SK-N-SH (cell line): Measurements from ENCODE around the gene DVL2. TPM values are rescaled to one million over a fixed set of nuclear protein-coding genes. Genes with fewer than 3 reads are reported as not detected.

Source experiments
- CTCF ChIA-PET: fragments of 300-600, 350-600 bp; formaldehyde crosslinking; extraction: SDS; loops from one replicate; lab custom pipeline; 2021; lab: Yijun Ruan, JAX
- POLR2A ChIA-PET: fragments of 350-600 bp; sonication (Branson Sonifier 250); formaldehyde crosslinking; extraction: SDS; loops from one replicate; lab custom pipeline; 2020; ENCODE audit warnings: antibody characterized with exemption, inconsistent platforms; lab: Yijun Ruan, JAX
- DNase-seq: peaks from one replicate; pipeline ENCODE4 v3.0.0; 2012
- H2AFZ ChIP-seq: fragments of 200-600 bp; sonication (generic); 2 replicates; pipeline ENCODE4 v1.8.1; 2016; ENCODE audit warnings: antibody characterized with exemption, mild to moderate bottlenecking, low read depth
- H3F3A ChIP-seq: fragments of 200-600 bp; sonication (generic); replicated peaks from 2 replicates; pipeline ENCODE3; 2016; ENCODE audit warnings: antibody characterized with exemption, mild to moderate bottlenecking; ENCODE audit not compliant: insufficient read depth
- H3K27ac ChIP-seq, 2 experiments: fragments of 200-500 bp in 1 of 2; fragments of 200-600 bp in 1 of 2; sonication (Bioruptor generic) in 1 of 2; sonication (generic), shearing (Covaris generic) in 1 of 2; 2 replicates each; pipeline versions ENCODE4 v1.5.1 to v1.6.1; 2014 to 2016; ENCODE audit warnings: low read depth in 2 of 2, inconsistent platforms in 1 of 2, low read length in 1 of 2, mild to moderate bottlenecking in 1 of 2, mixed read lengths in 1 of 2
- H3K27me3 ChIP-seq: fragments of 200-600 bp; sonication (generic), shearing (Covaris generic); 2 replicates; pipeline ENCODE4 v1.6.1; 2016; ENCODE audit warnings: mixed run types; ENCODE audit not compliant: insufficient read depth
- H3K36me3 ChIP-seq, 2 experiments: fragments of 200-500 bp in 1 of 2; fragments of 200-600 bp in 1 of 2; sonication (Bioruptor generic) in 1 of 2; sonication (generic) in 1 of 2; replicated peaks in 1 of 2; 2 replicates each; pipeline versions ENCODE3 to v1.5.1; 2014 to 2016; ENCODE audit warnings: low read length in 1 of 2, mild to moderate bottlenecking in 1 of 2; ENCODE audit not compliant: insufficient read depth in 2 of 2, control insufficient read depth in 1 of 2
- H3K4me1 ChIP-seq, 2 experiments: fragments of 200-500 bp in 1 of 2; fragments of 200-600 bp in 1 of 2; sonication (Bioruptor generic) in 1 of 2; sonication (generic), shearing (Covaris generic) in 1 of 2; 2 replicates each; pipeline versions ENCODE4 v1.5.1 to v1.6.1; 2014 to 2016; ENCODE audit warnings: low read depth in 1 of 2, low read length in 1 of 2, mixed run types in 1 of 2; ENCODE audit not compliant: insufficient read depth in 2 of 2, control insufficient read depth in 1 of 2
- H3K4me2 ChIP-seq: fragments of 200-600 bp; sonication (generic), shearing (Covaris generic); 2 replicates; pipeline ENCODE4 v1.6.1; 2017; ENCODE audit warnings: mixed run types
- H3K4me3 ChIP-seq, 2 experiments: fragments of 200-500 bp in 1 of 2; fragments of 200-600 bp in 1 of 2; sonication (Bioruptor generic) in 1 of 2; sonication (generic), shearing (Covaris generic) in 1 of 2; 2 replicates each; pipeline versions ENCODE4 v1.5.1 to v1.8.1; 2014 to 2016; ENCODE audit warnings: low read depth in 2 of 2, inconsistent platforms in 1 of 2, low read length in 1 of 2, mild to moderate bottlenecking in 1 of 2, mixed read lengths in 1 of 2, moderate library complexity in 1 of 2
- H3K79me2 ChIP-seq: fragments of 200-600 bp; sonication (generic); 2 replicates; pipeline ENCODE4 v1.8.1; 2017; ENCODE audit warnings: mild to moderate bottlenecking; ENCODE audit not compliant: insufficient read depth
- H3K9ac ChIP-seq: fragments of 200-600 bp; sonication (generic); 2 replicates; pipeline ENCODE4 v1.6.1; 2017; ENCODE audit warnings: mixed run types
- H3K9me2 ChIP-seq: fragments of 200-600 bp; sonication (generic); 2 replicates; pipeline ENCODE4 v1.6.1; 2017; ENCODE audit warnings: mixed run types
- H3K9me3 ChIP-seq: fragments of 200-600 bp; sonication (generic); 2 replicates; pipeline ENCODE4 v1.6.1; 2017; ENCODE audit warnings: mixed run types, mild to moderate bottlenecking, moderate library complexity
- H4K20me1 ChIP-seq: fragments of 200-600 bp; sonication (generic); 2 replicates; pipeline ENCODE4 v1.6.1; 2017; ENCODE audit warnings: mild to moderate bottlenecking, mixed run types; ENCODE audit not compliant: insufficient read depth
- CHD2 ChIP-seq: fragments of 150-350 bp; IDR thresholded peaks from 2 replicates; pipeline ENCODE4 v1.6.1; 2018; ENCODE audit warnings: low read length; ENCODE audit not compliant: partially characterized antibody
- CTCF ChIP-seq: fragments of 200-600 bp; sonication (generic); IDR thresholded peaks from 2 replicates; pipeline ENCODE4 v1.6.1; 2017; ENCODE audit warnings: antibody characterized with exemption, mild to moderate bottlenecking, moderate library complexity
- ELF1 ChIP-seq: IDR thresholded peaks from 2 replicates; pipeline ENCODE4 v1.4.0; 2012
- EP300 ChIP-seq, 2 experiments: IDR thresholded peaks; 2 replicates each; pipeline versions ENCODE4 v1.4.0 to v1.6.1; 2012; ENCODE audit warnings: borderline replicate concordance in 1 of 2, low read depth in 1 of 2, low read length in 1 of 2
- FOXJ3 ChIP-seq: sonication (generic); formaldehyde crosslinking; IDR thresholded peaks from 2 replicates; pipeline ENCODE4 v1.5.1; 2020; ENCODE audit warnings: mild to moderate bottlenecking, missing genetic modification reagents
- GABPA ChIP-seq: IDR thresholded peaks from 2 replicates; pipeline ENCODE4 v1.4.0; 2012; ENCODE audit warnings: low read depth, mild to moderate bottlenecking
- IRF3 ChIP-seq: fragments of 150-350 bp; IDR thresholded peaks from 2 replicates; pipeline ENCODE4 v1.6.1; 2016; ENCODE audit warnings: mild to moderate bottlenecking, low read depth, low read length
- JUND ChIP-seq: IDR thresholded peaks from 2 replicates; pipeline ENCODE4 v1.4.0; 2012
- MAX ChIP-seq: IDR thresholded peaks from 2 replicates; pipeline ENCODE4 v1.4.0; 2012; ENCODE audit warnings: low read depth
- NFIC ChIP-seq: IDR thresholded peaks from 2 replicates; pipeline ENCODE4 v1.4.0; 2012; ENCODE audit warnings: borderline replicate concordance
- NRF1 ChIP-seq: IDR thresholded peaks from 2 replicates; pipeline ENCODE4 v1.6.1; 2012; ENCODE audit warnings: low read depth, mild to moderate bottlenecking, low read length
- PBX3 ChIP-seq: IDR thresholded peaks from 2 replicates; pipeline ENCODE4; 2012
- RCOR1 ChIP-seq: fragments of 150-350 bp; IDR thresholded peaks from 2 replicates; pipeline ENCODE4 v1.6.1; 2017; ENCODE audit warnings: antibody characterized with exemption, low read length
- TAF1 ChIP-seq: IDR thresholded peaks from 2 replicates; pipeline ENCODE4 v1.6.1; 2012; ENCODE audit warnings: low read depth, mild to moderate bottlenecking, low read length, moderate library complexity, borderline replicate concordance
- TCF12 ChIP-seq: IDR thresholded peaks from 2 replicates; pipeline ENCODE4 v1.4.0; 2012
- USF2 ChIP-seq: fragments of 150-350 bp; IDR thresholded peaks from 2 replicates; pipeline ENCODE4 v1.6.1; 2017; ENCODE audit warnings: antibody characterized with exemption, low read length, low read depth, borderline replicate concordance
- YY1 ChIP-seq: IDR thresholded peaks from 2 replicates; pipeline ENCODE4 v1.4.0; 2012; ENCODE audit warnings: low read depth, mild to moderate bottlenecking
- ZBTB33 ChIP-seq: IDR thresholded peaks from 2 replicates; pipeline ENCODE4 v1.4.0; 2012; ENCODE audit warnings: low read depth, borderline replicate concordance
- WGBS: methylation state at CpG from one replicate; pipeline ENCODE4 v1.1.6; 2017; ENCODE audit warnings: low lambda C conversion rate; 5-methylcytosine and 5-hydroxymethylcytosine counted together
- polyA plus RNA-seq, 3 experiments: library from polyadenylated mRNA; depleted of rRNA; stranded (reverse); fragments of >200 nt; gene quantifications; 2 replicates each; pipeline ENCODE4 v1.2.3, GENCODE V29; 2012

The DVL2 gene
- polyA plus RNA-seq, 1 of the 3 experiments (the other 2 are of a cell fraction) = 8.3 TPM

- POLR2A ChIA-PET = no interaction called here
- whole genome bisulfite sequencing = 62% methylated on average over 1 of the region's 1 CpG
These were observed 32.5 kb upstream of the DVL2 start for GRCh38 chr17:7266784-7267183.

More at GRCh38 chr17:7266784-7267183, 32.5 kb upstream of the DVL2 start:
- H3F3A ChIP-seq = peaks cover 21% of the 10 kb centered on the region
- H3K9ac ChIP-seq = no peak overlapping the region
- H3K36me3 ChIP-seq = no peaks in the 10 kb centered on the region
- H3K9me3 ChIP-seq = no peaks in the 10 kb centered on the region
- no peaks in the 10 kb centered on the region for H3K27me3 ChIP-seq
- H3K4me2 ChIP-seq = no peak overlapping the region
- H4K20me1 ChIP-seq = no peaks in the 10 kb centered on the region
- H3K4me1 ChIP-seq = peaks cover 0 to 6% of the 10 kb centered on the region in 2 experiments; a peak in 2 of 4 replicates
- TF ChIP-seq RCOR1 = no peak
- no peak for TF ChIP-seq ELF1
- TF ChIP-seq ZBTB33 = no peak
- no peak for TF ChIP-seq MAX
- TF ChIP-seq CTCF = no peak
- no peak for TF ChIP-seq NRF1
- no peak for TF ChIP-seq TAF1
- TF ChIP-seq FOXJ3 (CRISPR knock-in tag) = no peak
- TF ChIP-seq CHD2 = no peak
- no peak for TF ChIP-seq GABPA
- TF ChIP-seq NFIC = no peak
- TF ChIP-seq IRF3 = no peak
- TF ChIP-seq USF2 = no peak
- TF ChIP-seq EP300 (IDR thresholded peaks at IDR 0.05; ENCODE audit: borderline replicate concordance in 1 of 2, low read depth in 1 of 2, low read length in 1 of 2) = no peak
- no peak for TF ChIP-seq PBX3
- no peak for TF ChIP-seq JUND
- TF ChIP-seq YY1 = no peak
- TF ChIP-seq TCF12 = no peak
- TF ChIP-seq, all 33 proteins: peak for 0
- Histone ChIP-seq H3K27ac (peak overlapping the region in 1 of 2 experiments; percentile 46; a peak in 1 of 4 replicates), H2AFZ (no peak overlapping the region), H3K9me2 (no peaks in the 10 kb centered on the region), H3K4me3 (no peak overlapping the region), H3K79me2 (no peaks in the 10 kb centered on the region)
- no peak for DNase-seq
- CTCF ChIA-PET = interaction anchor here (1.2 to 2.0 kb wide), 4 partner anchors 15 to 89 kb away, joined by 4 to 12 read pairs (median 5); partner anchors contain the start of gene SLC2A4
